H1 (cell line): ENCODE data around the gene CHRM3. TPM values are rescaled to one million over a fixed set of nuclear protein-coding genes. Genes with fewer than 3 reads are reported as not detected.

Source experiments
- CTCF ChIA-PET: fragments of 300-600 bp; sonication (Branson Sonifier 250); formaldehyde crosslinking; loops from one replicate; lab custom pipeline; 2021; ENCODE audit not compliant: partially characterized antibody; lab: Charles Lee
- POLR2A ChIA-PET: fragments of 300-600 bp; sonication (Branson Sonifier 250); formaldehyde crosslinking; loops from one replicate; lab custom pipeline; 2021; ENCODE audit warnings: inconsistent platforms; ENCODE audit not compliant: partially characterized antibody; lab: Charles Lee
- DNase-seq, 2 experiments: peaks; one replicate each; pipeline versions ENCODE4 v3.0.0 to v3.0.0-alpha.2; 2010 to 2022; ENCODE audit warnings: low spot score in 2 of 2, low read depth in 1 of 2, mixed read lengths in 1 of 2
- FAIRE-seq: peaks from 2 replicates; lab custom pipeline; 2011; peaks lifted over from hg19 to GRCh38; lab: Jason Lieb, UNC
- H2AFZ ChIP-seq: 2 replicates; pipeline ENCODE4 v1.8.1; 2012; ENCODE audit warnings: low read length, inconsistent platforms
- H2AK5ac ChIP-seq: 2 replicates; pipeline ENCODE4 v1.6.1; 2013; ENCODE audit warnings: low read depth, low read length
- H2BK120ac ChIP-seq: replicated peaks from 2 replicates; pipeline ENCODE3; 2013; ENCODE audit warnings: low read depth, low read length, inconsistent platforms
- H2BK12ac ChIP-seq: 2 replicates; pipeline ENCODE4 v1.6.1; 2013; ENCODE audit warnings: low read depth, low read length
- H2BK15ac ChIP-seq: 2 replicates; pipeline ENCODE4 v1.6.1; 2013; ENCODE audit warnings: low read length
- H2BK20ac ChIP-seq: 2 replicates; pipeline ENCODE4 v1.6.1; 2013; ENCODE audit warnings: low read length
- H2BK5ac ChIP-seq: 2 replicates; pipeline ENCODE4 v1.6.1; 2013; ENCODE audit warnings: low read depth, low read length
- H3K14ac ChIP-seq: 2 replicates; pipeline ENCODE4 v1.6.1; 2013; ENCODE audit warnings: inconsistent platforms; ENCODE audit not compliant: insufficient read length
- H3K18ac ChIP-seq: 2 replicates; pipeline ENCODE4 v1.6.1; 2013; ENCODE audit warnings: low read length; ENCODE audit errors: extremely low read depth
- H3K23ac ChIP-seq: 2 replicates; pipeline ENCODE4 v1.6.1; 2013; ENCODE audit warnings: inconsistent platforms; ENCODE audit not compliant: insufficient read length
- H3K23me2 ChIP-seq: 2 replicates; pipeline ENCODE4 v1.6.1; 2013; ENCODE audit warnings: low read depth, low read length
- H3K27ac ChIP-seq: 2 replicates; pipeline ENCODE4 v1.6.1; 2011; ENCODE audit warnings: low read depth, low read length, inconsistent platforms
- H3K27me3 ChIP-seq, 4 experiments: replicated peaks in 1 of 4; 1 replicate in 1 of 4; 2 replicates in 3 of 4; pipeline versions ENCODE4 v1.6.1 to v1.8.1; 2011 to 2013; ENCODE audit warnings: low read length in 3 of 4, mild to moderate bottlenecking in 3 of 4, inconsistent platforms in 2 of 4, mixed read lengths in 2 of 4, moderate library complexity in 1 of 4; ENCODE audit not compliant: control insufficient read depth in 3 of 4, insufficient read depth in 3 of 4; ENCODE audit errors: extremely low read depth in 1 of 4
- H3K36me3 ChIP-seq, 4 experiments: 2 replicates each; pipeline versions ENCODE4 v1.6.1 to v1.8.1; 2011 to 2013; ENCODE audit warnings: mild to moderate bottlenecking in 4 of 4, low read length in 3 of 4, moderate library complexity in 2 of 4, control low read depth in 1 of 4, inconsistent platforms in 1 of 4; ENCODE audit not compliant: insufficient read depth in 4 of 4, control insufficient read depth in 2 of 4
- H3K4ac ChIP-seq: replicated peaks from 2 replicates; pipeline ENCODE3; 2013; ENCODE audit warnings: low read length, low read depth, mixed read lengths, inconsistent platforms; ENCODE audit not compliant: insufficient read length
- H3K4me1 ChIP-seq, 4 experiments: replicated peaks in 1 of 4; 1 replicate in 1 of 4; 2 replicates in 3 of 4; pipeline versions ENCODE4 v1.6.1 to v1.8.1; 2011 to 2013; ENCODE audit warnings: low read length in 3 of 4, inconsistent platforms in 2 of 4, mixed read lengths in 1 of 4; ENCODE audit not compliant: insufficient read depth in 4 of 4, control insufficient read depth in 3 of 4
- H3K4me2 ChIP-seq, 2 experiments: 2 replicates each; pipeline versions ENCODE4 v1.6.1 to v1.8.1; 2011 to 2013; ENCODE audit warnings: low read depth in 2 of 2, low read length in 2 of 2, control low read depth in 1 of 2, inconsistent platforms in 1 of 2, mild to moderate bottlenecking in 1 of 2; ENCODE audit not compliant: insufficient read depth in 1 of 2
- H3K4me3 ChIP-seq, 4 experiments: fragments of 200-600, 300-600 bp in 1 of 4; sonication (generic), shearing (Covaris generic), sonication (Bioruptor Twin) in 1 of 4; 2 replicates each; pipeline versions ENCODE4 v1.5.1 to v1.8.1; 2011 to 2016; ENCODE audit warnings: low read length in 4 of 4, low read depth in 3 of 4, control low read depth in 2 of 4, inconsistent platforms in 2 of 4, mild to moderate bottlenecking in 2 of 4, mixed read lengths in 1 of 4, moderate library complexity in 1 of 4; ENCODE audit not compliant: insufficient read depth in 2 of 4; ENCODE audit errors: extremely low read depth in 1 of 4
- H3K56ac ChIP-seq: replicated peaks from 2 replicates; pipeline ENCODE3; 2013; ENCODE audit warnings: low read depth, mild to moderate bottlenecking, mixed read lengths, low read length, inconsistent platforms; ENCODE audit not compliant: insufficient read length
- H3K79me1 ChIP-seq: 2 replicates; pipeline ENCODE4 v1.6.1; 2013; ENCODE audit warnings: low read depth, low read length, control low read depth
- H3K79me2 ChIP-seq, 2 experiments: 2 replicates each; pipeline versions ENCODE4 v1.6.1 to v1.8.1; 2012 to 2013; ENCODE audit warnings: low read length in 2 of 2, mild to moderate bottlenecking in 2 of 2, inconsistent platforms in 1 of 2; ENCODE audit not compliant: insufficient read depth in 2 of 2, control insufficient read depth in 1 of 2
- H3K9ac ChIP-seq, 4 experiments: replicated peaks in 1 of 4; 1 replicate in 1 of 4; 2 replicates in 3 of 4; pipeline versions ENCODE4 v1.6.1 to v1.8.1; 2011 to 2013; ENCODE audit warnings: low read depth in 3 of 4, low read length in 3 of 4, control low read depth in 2 of 4, mild to moderate bottlenecking in 2 of 4, moderate library complexity in 2 of 4, inconsistent platforms in 1 of 4; ENCODE audit errors: extremely low read depth in 1 of 4
- H3K9me3 ChIP-seq, 2 experiments: 2 replicates each; pipeline versions ENCODE4 v1.6.1 to v1.8.1; 2012 to 2013; ENCODE audit warnings: mild to moderate bottlenecking in 2 of 2, moderate library complexity in 2 of 2, control low read depth in 1 of 2, inconsistent platforms in 1 of 2, low read depth in 1 of 2, low read length in 1 of 2, mixed read lengths in 1 of 2; ENCODE audit not compliant: insufficient read depth in 2 of 2
- H4K20me1 ChIP-seq, 2 experiments: replicated peaks in 1 of 2; 2 replicates each; pipeline versions ENCODE3 to v1.8.1; 2011 to 2013; ENCODE audit warnings: inconsistent platforms in 2 of 2, low read length in 2 of 2, mild to moderate bottlenecking in 1 of 2; ENCODE audit not compliant: insufficient read depth in 2 of 2, control insufficient read depth in 1 of 2
- H4K5ac ChIP-seq: 2 replicates; pipeline ENCODE4 v1.6.1; 2013; ENCODE audit warnings: low read length, low read depth, mixed read lengths, inconsistent platforms; ENCODE audit not compliant: insufficient read length
- H4K8ac ChIP-seq: 2 replicates; pipeline ENCODE4 v1.8.0; 2013; ENCODE audit warnings: mild to moderate bottlenecking, moderate library complexity, low read length, inconsistent platforms; ENCODE audit not compliant: insufficient read depth; ENCODE audit errors: extremely low read depth
- H4K91ac ChIP-seq: replicated peaks from 2 replicates; pipeline ENCODE3; 2013; ENCODE audit warnings: low read length, mixed read lengths, inconsistent platforms; ENCODE audit not compliant: insufficient read length
- CHD2 ChIP-seq: IDR thresholded peaks from 2 replicates; pipeline ENCODE4 v1.6.1; 2012; ENCODE audit warnings: low read length, improper control_type of control experiment
- FOSL1 ChIP-seq: IDR thresholded peaks from 2 replicates; pipeline ENCODE4 v1.6.1; 2011; ENCODE audit warnings: mild to moderate bottlenecking, low read depth, low read length, moderate library complexity; ENCODE audit not compliant: insufficient read depth
- KDM5A ChIP-seq: fragments of 200-600 bp; IDR thresholded peaks from 2 replicates; pipeline ENCODE4 v1.7.1; 2012; ENCODE audit warnings: mild to moderate bottlenecking, low read length, inconsistent platforms, mixed read lengths
- POLR2A ChIP-seq, 2 experiments: IDR thresholded peaks; 1 replicate in 1 of 2; 2 replicates in 1 of 2; pipeline ENCODE4 v1.6.1; 2011; ENCODE audit warnings: low read depth in 2 of 2, low read length in 2 of 2, mild to moderate bottlenecking in 2 of 2; ENCODE audit errors: control extremely low read depth in 1 of 2
- SP1 ChIP-seq: IDR thresholded peaks from 2 replicates; pipeline ENCODE4 v1.6.1; 2011; ENCODE audit warnings: low read depth, low read length
- SP2 ChIP-seq: IDR thresholded peaks from 2 replicates; pipeline ENCODE4 v1.6.1; 2012; ENCODE audit warnings: mild to moderate bottlenecking, low read length, inconsistent platforms
- TAF7 ChIP-seq: optimal IDR thresholded peaks from 2 replicates; pipeline ENCODE3; 2011; ENCODE audit warnings: low read depth, mild to moderate bottlenecking, inconsistent platforms, low read length, moderate library complexity, borderline replicate concordance
- TBP ChIP-seq: IDR thresholded peaks from 2 replicates; pipeline ENCODE4 v1.6.1; 2011; ENCODE audit warnings: low read depth, low read length, improper control_type of control experiment
- WGBS, 2 experiments: shearing (Covaris generic) in 1 of 2; methylation state at CpG; one replicate each; pipeline versions ENCODE4 v1.1.6 to v1.1.7; 2013 to 2015; ENCODE audit warnings: low lambda C conversion rate in 2 of 2, mixed read lengths in 2 of 2, inconsistent platforms in 1 of 2, low coverage in 1 of 2, missing lambda C conversion rate in 1 of 2; ENCODE audit not compliant: insufficient replicate concordance in 2 of 2, insufficient coverage in 1 of 2, insufficient read length in 1 of 2; ENCODE audit errors: extremely low coverage in 1 of 2, missing lambda C conversion rate in 1 of 2; 5-methylcytosine and 5-hydroxymethylcytosine counted together
- polyA plus RNA-seq, 7 experiments: library from polyadenylated mRNA; depleted of rRNA in 3 of 7; stranded (reverse) in 5 of 7; unstranded in 2 of 7; fragments of >200 nt in 5 of 7; fragments of 200-250 nt in 2 of 7; gene quantifications; 1 replicate in 5 of 7; 2 replicates in 1 of 7; 4 replicates in 1 of 7; pipeline versions ENCODE4 v1.2.1 to v1.2.3, GENCODE V29; 2011 to 2013; ENCODE audit warnings: missing spikeins in 2 of 7, mixed read lengths in 2 of 7
- total RNA-seq: library from RNA; stranded (reverse); fragmentation: NEBNext Ultra II Directional; extraction: Animal tissue kit (Norgen Biotek cat#: 25700); gene quantifications from 2 replicates; pipeline ENCODE4 v1.2.1, GENCODE V29; 2021

CHRM3 gene
- total and polyA plus RNA-seq, 2 of the 8 experiments (the other 6 are each of a cell fraction or from before 2014, with no cell fraction given): 3.3 to 5.0 TPM

DNA sequence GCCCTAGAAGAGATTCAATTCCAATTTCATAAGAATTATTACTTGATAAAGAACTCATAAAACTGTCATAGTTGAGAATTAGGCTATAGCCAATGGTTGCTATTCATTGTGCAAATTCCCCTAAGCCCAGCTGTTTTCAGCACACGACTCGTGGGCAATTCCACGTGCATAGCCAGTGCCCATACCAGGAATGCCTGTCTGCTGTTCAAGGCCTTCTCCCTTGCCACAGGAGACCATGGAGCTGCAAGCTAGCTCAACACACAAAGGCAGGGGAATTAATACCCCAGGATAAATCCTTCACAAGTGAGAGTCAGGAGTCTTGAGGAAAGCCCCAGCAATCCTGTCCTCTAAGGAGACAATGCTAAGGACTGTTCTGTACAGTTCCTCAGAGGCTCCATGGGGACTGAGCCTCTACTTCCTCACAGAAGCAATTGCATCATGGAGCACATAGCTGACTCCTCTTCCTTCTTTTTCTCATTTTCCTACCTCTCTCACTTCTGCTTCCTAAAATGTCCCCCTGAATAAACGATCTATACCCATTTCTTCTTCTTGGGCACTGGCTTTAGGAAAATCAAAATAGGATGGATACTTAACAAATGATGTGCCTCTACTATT lies 19.1 kb upstream of the CHRM3 start:
- Histone ChIP-seq H4K91ac (no peak overlapping the region), H2AK5ac (no peak overlapping the region), H3K56ac (no peak overlapping the region), H3K36me3 (no peaks in the 10 kb centered on the region), H3K79me2 (no peaks in the 10 kb centered on the region), H2AFZ (no peak overlapping the region), H4K20me1 (no peaks in the 10 kb centered on the region), H3K9me3 (no peaks in the 10 kb centered on the region), H3K14ac (no peak overlapping the region), H3K4me2 (no peak overlapping the region), H3K23me2 (no peaks in the 10 kb centered on the region; the same call in 1 of the 2 replicates), H2BK120ac (no peak overlapping the region), H3K4me3 (no peak overlapping the region), H3K4me1 (no peaks in the 10 kb centered on the region; a peak in 1 of 7 replicates), H3K18ac (no peak overlapping the region), H2BK5ac (no peak overlapping the region), H4K5ac (no peak overlapping the region), H2BK20ac (no peak overlapping the region), H3K27me3 (no peaks in the 10 kb centered on the region), H3K23ac (no peak overlapping the region), H3K9ac (no peak overlapping the region), H3K4ac (no peak overlapping the region), H4K8ac (no peak overlapping the region), H3K27ac (no peak overlapping the region), H2BK12ac (no peak overlapping the region), H2BK15ac (no peak overlapping the region), H3K79me1 (no peaks in the 10 kb centered on the region)
- FAIRE-seq (no peak), DNase-seq (no peak)
- 92% methylated on average over 4 of the region's 4 CpGs; no CpG with 5 or more reads in 1 of the 2 experiments for WGBS, 2 experiments
- ChIA-PET CTCF (interaction anchor here (0.6 to 1.2 kb wide), 3 partner anchors 13 to 525 kb away, joined by 3 read pairs; partner anchors contain the start of gene CHRM3), POLR2A (no interaction called here)
- TF ChIP-seq CHD2: no peak
- TF ChIP-seq TAF7: no peak
- TF ChIP-seq KDM5A: no peak
- no peak for TF ChIP-seq FOSL1
- no peak for TF ChIP-seq SP1
- no peak for TF ChIP-seq POLR2A (IDR thresholded peaks at IDR 0.05; ENCODE audit: control extremely low read depth in 1 of 2, low read depth in 2 of 2, low read length in 2 of 2)
- TF ChIP-seq SP2: no peak
- TF ChIP-seq TBP: no peak
